Choroid plexus epithelial cell (primary cell): Measurements from ENCODE around the gene RNF25.

Source experiments
- DNase-seq: peaks from one replicate; pipeline ENCODE4 v3.0.0-alpha.2; 2010; ENCODE audit warnings: low read depth
- H3K4me3 ChIP-seq: 2 replicates; pipeline ENCODE4 v1.5.1; 2011; ENCODE audit warnings: low read depth, mild to moderate bottlenecking, control low read depth, low read length, moderate library complexity
- CTCF ChIP-seq: conservative IDR thresholded peaks from 2 replicates; pipeline ENCODE4 v1.5.1; 2011; ENCODE audit warnings: low read depth, mild to moderate bottlenecking, control low read depth, inconsistent platforms, low read length, moderate library complexity

RNF25 gene

GRCh38 chr2:218679119-218679518 is 7.3 kb upstream of the RNF25 start:
- no peak for TF ChIP-seq CTCF
- no peak overlapping the region for H3K4me3 ChIP-seq
- no peak for DNase-seq

- H3K4me3 ChIP-seq: peak overlapping the region; percentile 98
- TF ChIP-seq CTCF: no peak
- DNase-seq: peak; percentile 18
Measured at GRCh38 chr2:218671097-218671653, 627 bp downstream of the RNF25 start.

- H3K4me3 ChIP-seq: no peak overlapping the region
- TF ChIP-seq CTCF: no peak
- no peak for DNase-seq
Measured at GRCh38 chr2:218664653-218665052, 7.1 kb downstream of the RNF25 start.

- H3K4me3 ChIP-seq: no peak overlapping the region
- TF ChIP-seq CTCF: no peak
- DNase-seq: no peak
Measured at GRCh38 chr2:218663901-218664300, 7.9 kb downstream of the RNF25 start.

GRCh38 chr2:218662827-218663226 is 9.0 kb downstream of the RNF25 start:
- no peak overlapping the region for H3K4me3 ChIP-seq
- no peak for TF ChIP-seq CTCF
- no peak for DNase-seq

GRCh38 chr2:218662377-218662776 is 9.4 kb downstream of the RNF25 start:
- no peak overlapping the region for H3K4me3 ChIP-seq
- TF ChIP-seq CTCF: no peak
- no peak for DNase-seq

GRCh38 chr2:218659988-218660358 is 11.8 kb downstream of the RNF25 start:
- no peak for TF ChIP-seq CTCF
- H3K4me3 ChIP-seq: peak overlapping the region; percentile 87
- peak; percentile 8 for DNase-seq
